K562 (cell line): ENCODE results near the gene UQCC5. TPM values are rescaled to one million over a fixed set of nuclear protein-coding genes. Genes with fewer than 3 reads are reported as not detected.

ENCODE experiments used
- HDAC1 ChIP-seq, 2 experiments: fragments of 450-650 bp; IDR thresholded peaks; 2 replicates each; pipeline ENCODE4 v1.6.1; 2016 to 2017; ENCODE audit warnings: inconsistent platforms in 1 of 2, mild to moderate bottlenecking in 1 of 2, moderate library complexity in 1 of 2
- HDAC8 ChIP-seq: fragments of 450-650 bp; IDR thresholded peaks from 2 replicates; pipeline ENCODE4 v1.6.1; 2016; ENCODE audit warnings: mild to moderate bottlenecking, missing genetic modification characterization, moderate library complexity, missing compliant biosample characterization
- ZBTB40 ChIP-seq, 2 experiments: fragments of 450-650 bp in 1 of 2; sonication (generic) in 1 of 2; formaldehyde crosslinking in 1 of 2; IDR thresholded peaks; 2 replicates each; pipeline versions ENCODE4 v1.7.1 to v1.9.0; 2016 to 2022; ENCODE audit warnings: inconsistent platforms in 1 of 2, mild to moderate bottlenecking in 1 of 2, missing genetic modification reagents in 1 of 2
- ZHX1 ChIP-seq: fragments of 150-350 bp; conservative IDR thresholded peaks from 2 replicates; pipeline ENCODE4 v1.6.1; 2014; ENCODE audit warnings: low read length
- polyA plus RNA-seq, 8 experiments: library from polyadenylated mRNA; depleted of rRNA in 4 of 8; stranded (reverse) in 5 of 8; unstranded in 3 of 8; fragments of >200 nt; fragmentation: Nextera tagmentation in 2 of 8; fragmentation: Illumina TruSeq in 1 of 8; extraction: Ambion mirVana in 2 of 8; extraction: Trizol in 1 of 8; gene quantifications; 2 replicates each; pipeline versions ENCODE4 v1.2.1 to v1.2.3, GENCODE V29; 2011 to 2014; ENCODE audit warnings: inconsistent platforms in 1 of 8, missing spikeins in 1 of 8
- total RNA-seq, 7 experiments: library from RNA; depleted of rRNA in 6 of 7; stranded (reverse); fragments of >200 nt in 6 of 7; fragmentation: Illumina TruSeq in 2 of 7; extraction: Trizol in 2 of 7; gene quantifications; 2 replicates each; pipeline versions ENCODE4 v1.2.1 to v1.2.3, GENCODE V29; 2011 to 2021; ENCODE audit warnings: low replicate concordance in 1 of 7
- TF ChIP-seq, protein P1 (sequence below): sonication (generic); formaldehyde crosslinking; IDR thresholded peaks from 2 replicates; pipeline ENCODE4 v1.8.0; 2022; ENCODE audit warnings: mild to moderate bottlenecking, missing genetic modification reagents

Gene UQCC5
- total and polyA plus RNA-seq, 9 of the 15 experiments (the other 6 are each of a cell fraction or from before 2014, with no cell fraction given) = 10.2 to 55.4 (median 33.8) TPM

GRCh38 chr3:52536369-52537164, at the start of gene UQCC5 (continued):
- TF ChIP-seq, protein P1, sequence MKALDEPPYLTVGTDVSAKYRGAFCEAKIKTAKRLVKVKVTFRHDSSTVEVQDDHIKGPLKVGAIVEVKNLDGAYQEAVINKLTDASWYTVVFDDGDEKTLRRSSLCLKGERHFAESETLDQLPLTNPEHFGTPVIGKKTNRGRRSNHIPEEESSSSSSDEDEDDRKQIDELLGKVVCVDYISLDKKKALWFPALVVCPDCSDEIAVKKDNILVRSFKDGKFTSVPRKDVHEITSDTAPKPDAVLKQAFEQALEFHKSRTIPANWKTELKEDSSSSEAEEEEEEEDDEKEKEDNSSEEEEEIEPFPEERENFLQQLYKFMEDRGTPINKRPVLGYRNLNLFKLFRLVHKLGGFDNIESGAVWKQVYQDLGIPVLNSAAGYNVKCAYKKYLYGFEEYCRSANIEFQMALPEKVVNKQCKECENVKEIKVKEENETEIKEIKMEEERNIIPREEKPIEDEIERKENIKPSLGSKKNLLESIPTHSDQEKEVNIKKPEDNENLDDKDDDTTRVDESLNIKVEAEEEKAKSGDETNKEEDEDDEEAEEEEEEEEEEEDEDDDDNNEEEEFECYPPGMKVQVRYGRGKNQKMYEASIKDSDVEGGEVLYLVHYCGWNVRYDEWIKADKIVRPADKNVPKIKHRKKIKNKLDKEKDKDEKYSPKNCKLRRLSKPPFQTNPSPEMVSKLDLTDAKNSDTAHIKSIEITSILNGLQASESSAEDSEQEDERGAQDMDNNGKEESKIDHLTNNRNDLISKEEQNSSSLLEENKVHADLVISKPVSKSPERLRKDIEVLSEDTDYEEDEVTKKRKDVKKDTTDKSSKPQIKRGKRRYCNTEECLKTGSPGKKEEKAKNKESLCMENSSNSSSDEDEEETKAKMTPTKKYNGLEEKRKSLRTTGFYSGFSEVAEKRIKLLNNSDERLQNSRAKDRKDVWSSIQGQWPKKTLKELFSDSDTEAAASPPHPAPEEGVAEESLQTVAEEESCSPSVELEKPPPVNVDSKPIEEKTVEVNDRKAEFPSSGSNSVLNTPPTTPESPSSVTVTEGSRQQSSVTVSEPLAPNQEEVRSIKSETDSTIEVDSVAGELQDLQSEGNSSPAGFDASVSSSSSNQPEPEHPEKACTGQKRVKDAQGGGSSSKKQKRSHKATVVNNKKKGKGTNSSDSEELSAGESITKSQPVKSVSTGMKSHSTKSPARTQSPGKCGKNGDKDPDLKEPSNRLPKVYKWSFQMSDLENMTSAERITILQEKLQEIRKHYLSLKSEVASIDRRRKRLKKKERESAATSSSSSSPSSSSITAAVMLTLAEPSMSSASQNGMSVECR (CRISPR knock-in tag) = peak; percentile 79; the same call in 1 of the 2 replicates
- TF ChIP-seq HDAC1 (IDR thresholded peaks at IDR 0.05) (peak in 1 of 2 experiments; percentile 10; a peak in 1 of 4 replicates), ZBTB40 (IDR thresholded peaks at IDR 0.05) (0 out of 2 replicates have a peak, but pooled peaks have one; percentile 30), ZBTB40 (CRISPR knock-in tag; IDR thresholded peaks at IDR 0.05) (no peak), HDAC8 (tag) (no peak), ZHX1 (no peak)
